ENCODE data around the gene SELENOF.

DNA sequence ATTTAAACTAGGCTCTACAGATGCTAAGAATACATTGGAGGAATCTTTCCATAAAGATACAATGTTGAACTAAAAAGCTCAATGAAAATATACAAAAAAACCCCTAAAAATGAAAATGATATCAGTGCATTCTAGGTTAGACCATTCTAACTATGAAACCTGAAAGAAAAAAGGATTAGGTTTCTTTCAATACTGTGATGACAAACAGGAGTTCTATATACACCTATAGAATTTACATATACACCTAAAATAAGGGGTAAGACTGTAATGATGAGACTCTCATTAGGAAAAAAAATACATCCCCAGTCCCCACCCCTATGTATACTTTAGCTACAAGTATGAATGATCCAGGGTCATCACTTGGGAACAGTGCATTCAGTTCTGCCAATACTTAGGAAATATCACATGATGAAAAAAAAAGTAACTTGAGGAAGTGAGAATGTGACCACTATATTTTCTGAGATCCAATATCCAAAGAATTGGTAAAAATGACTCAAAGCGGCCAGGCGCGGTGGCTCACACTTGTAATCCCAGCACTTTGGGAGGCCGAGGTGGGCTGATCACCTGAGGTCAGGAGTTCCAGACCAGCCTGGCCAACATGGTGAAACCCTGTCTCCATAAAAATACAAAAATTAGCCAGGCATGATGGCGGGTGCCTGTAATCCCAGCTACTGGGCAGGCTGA is 26.3 kb downstream of the SELENOF start:
- no peak for TF ChIP-seq EZH2 (IDR thresholded peaks at IDR 0.05; ENCODE audit: borderline replicate concordance, low read length)
- TF ChIP-seq, protein P1, sequence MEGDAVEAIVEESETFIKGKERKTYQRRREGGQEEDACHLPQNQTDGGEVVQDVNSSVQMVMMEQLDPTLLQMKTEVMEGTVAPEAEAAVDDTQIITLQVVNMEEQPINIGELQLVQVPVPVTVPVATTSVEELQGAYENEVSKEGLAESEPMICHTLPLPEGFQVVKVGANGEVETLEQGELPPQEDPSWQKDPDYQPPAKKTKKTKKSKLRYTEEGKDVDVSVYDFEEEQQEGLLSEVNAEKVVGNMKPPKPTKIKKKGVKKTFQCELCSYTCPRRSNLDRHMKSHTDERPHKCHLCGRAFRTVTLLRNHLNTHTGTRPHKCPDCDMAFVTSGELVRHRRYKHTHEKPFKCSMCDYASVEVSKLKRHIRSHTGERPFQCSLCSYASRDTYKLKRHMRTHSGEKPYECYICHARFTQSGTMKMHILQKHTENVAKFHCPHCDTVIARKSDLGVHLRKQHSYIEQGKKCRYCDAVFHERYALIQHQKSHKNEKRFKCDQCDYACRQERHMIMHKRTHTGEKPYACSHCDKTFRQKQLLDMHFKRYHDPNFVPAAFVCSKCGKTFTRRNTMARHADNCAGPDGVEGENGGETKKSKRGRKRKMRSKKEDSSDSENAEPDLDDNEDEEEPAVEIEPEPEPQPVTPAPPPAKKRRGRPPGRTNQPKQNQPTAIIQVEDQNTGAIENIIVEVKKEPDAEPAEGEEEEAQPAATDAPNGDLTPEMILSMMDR (IDR thresholded peaks at IDR 0.05; ENCODE audit: low read length), result no peak

All from OCI-LY1 (cell line).